Esophagus mucosa (tissue), 1 donor: Measurements from ENCODE around the gene EIF2A. TPM values are rescaled to one million over a fixed set of nuclear protein-coding genes. Genes with fewer than 3 reads are reported as not detected.
"Not testable (repeated sequence)": the region's sequence is repeated elsewhere in the genome, so short reads cannot be mapped to it uniquely, and the experiment has no call there.

Experiments used
- ATAC-seq: fragments of 200-7000 bp; cut with Tn5 transposase; one replicate; pipeline ENCODE4 v1.9.1; 2020
- total RNA-seq: library from RNA; stranded (reverse); gene quantifications from one replicate; pipeline ENCODE4 v1.2.4, GENCODE V29; 2023
- donor health status: DM: yes; HTN: yes; CAD: no.

EIF2A gene
- total RNA-seq, 1 donor from 2014 or later, result 69.0 TPM

DNA sequence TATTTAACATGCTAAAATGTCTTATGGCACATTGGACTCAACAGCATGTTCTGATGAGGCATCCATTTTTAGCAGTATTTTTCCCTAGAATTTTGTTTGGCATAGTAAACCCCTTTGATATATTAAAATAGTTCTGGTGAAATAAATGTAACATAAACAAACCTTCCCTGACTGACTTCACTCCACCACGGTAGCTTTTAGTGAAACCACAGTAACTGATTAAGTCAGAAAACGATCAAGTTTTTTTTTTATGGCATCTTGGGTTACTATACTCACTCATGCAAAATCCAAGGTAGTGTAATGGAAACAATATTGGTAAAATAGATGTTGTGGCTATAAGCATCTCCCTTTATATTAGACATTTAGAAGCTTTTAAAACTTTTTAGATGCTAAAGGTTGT lies 3.1 kb upstream of the EIF2A start:
- ATAC-seq, result no peak

DNA sequence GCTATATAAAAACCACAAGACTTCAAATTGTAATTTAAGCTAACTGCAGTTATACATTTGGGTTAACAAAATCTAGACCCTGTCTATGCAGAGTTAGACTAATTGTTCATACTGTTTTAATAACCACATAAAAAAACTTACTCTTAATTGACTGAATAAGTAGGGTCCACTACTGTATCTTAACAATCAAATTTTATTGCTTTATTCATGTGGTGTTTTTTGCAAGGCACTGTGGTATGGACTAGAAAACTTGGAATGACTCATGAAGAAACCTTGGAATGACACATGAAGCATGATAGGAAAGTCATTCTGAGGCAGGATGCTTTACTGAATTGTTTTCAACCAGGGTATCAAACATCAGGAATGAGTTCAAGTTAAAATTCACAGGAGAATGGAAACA lies 2.5 kb upstream of the EIF2A start:
- no peak for ATAC-seq

DNA sequence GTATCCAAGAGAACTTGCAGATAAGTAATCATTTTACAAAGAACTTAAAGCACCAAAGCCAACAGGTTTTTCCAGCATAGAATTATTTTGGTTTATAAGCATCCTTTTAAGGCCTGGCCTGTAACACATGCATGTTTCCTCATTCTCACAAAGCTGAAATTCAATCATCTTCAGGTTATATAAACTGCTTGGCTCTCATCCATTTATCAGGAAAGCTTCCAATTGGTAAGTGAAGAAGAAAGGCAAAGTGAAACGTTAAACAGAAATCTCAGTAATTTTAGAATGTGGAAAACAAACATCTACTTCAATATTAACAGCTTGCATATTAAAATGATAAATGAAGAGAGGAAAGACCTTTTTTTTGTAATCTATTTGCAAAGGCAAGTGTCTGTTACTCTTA lies 1.9 kb upstream of the EIF2A start:
- ATAC-seq, result no peak

DNA sequence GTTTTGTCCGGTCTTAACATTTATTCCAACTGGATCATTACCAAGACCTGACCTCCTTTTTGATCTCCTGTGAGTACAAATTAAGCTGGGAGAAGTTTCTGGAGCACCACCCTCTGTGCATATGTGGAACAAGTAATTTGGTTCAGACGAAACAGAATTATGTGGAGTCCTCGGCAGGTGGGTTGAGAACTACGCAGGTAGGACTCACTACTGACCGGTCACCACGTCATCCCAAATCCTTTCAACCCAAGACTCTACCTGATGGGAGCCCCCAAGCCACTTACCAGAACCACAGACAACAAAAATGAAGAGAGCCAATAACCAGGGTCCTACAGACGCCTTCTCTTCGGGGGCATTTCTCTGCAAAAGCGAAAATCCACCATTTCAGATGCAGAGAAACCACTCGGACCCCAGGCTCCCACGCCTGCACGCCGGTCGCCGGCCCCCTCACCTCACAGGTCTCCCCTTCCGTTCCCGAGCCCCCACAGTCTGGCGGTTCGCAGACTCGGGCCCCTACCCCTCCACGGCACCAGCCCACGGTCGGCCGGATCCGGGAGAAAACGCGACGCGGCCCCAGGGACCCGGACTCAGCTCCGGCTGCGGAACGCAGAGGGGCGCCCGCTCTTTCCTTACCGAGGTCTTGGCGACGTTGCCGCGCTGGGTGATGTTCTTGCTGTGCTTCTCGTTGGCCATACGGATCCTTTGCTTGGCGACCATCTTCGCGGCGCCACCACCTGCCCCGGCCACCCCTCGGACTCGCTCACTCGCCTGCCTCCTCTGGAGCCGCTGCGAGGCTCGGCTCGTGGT lies 965 bp upstream of the EIF2A start:
- peak; percentile 21 for ATAC-seq

DNA sequence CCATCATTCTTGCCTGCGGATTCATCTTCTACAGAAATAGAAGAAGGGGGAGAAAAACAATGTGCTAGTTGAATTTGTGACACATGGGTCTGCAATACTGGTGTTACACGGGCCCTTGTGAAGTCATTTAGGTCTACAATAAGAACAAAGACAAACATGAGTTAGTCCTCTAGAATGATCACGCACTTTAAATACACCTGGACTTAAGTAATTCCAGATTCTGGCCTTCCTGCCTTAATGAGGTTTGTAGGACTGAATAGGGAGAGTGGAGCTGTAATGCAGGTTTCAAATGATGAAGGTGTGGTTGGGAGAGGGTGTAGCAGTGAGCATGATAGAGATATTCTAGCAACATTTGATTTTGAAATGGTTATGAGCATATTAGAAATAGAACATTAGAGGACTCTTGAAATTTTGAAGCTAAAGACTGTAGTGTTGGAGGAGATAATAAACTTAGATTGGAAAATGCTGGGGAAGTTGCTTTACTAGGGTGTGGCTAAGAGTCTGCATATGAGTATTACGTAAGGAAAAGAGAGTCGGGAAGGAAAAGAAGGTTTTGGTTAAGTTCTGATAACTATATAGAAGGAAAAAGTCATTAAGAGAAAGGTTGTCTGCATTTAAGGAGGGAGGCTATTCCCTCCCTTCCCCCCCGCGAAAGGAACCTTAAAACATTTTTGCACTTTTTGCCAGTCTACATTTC lies 606 bp downstream of the EIF2A start:
- no peak for ATAC-seq

DNA sequence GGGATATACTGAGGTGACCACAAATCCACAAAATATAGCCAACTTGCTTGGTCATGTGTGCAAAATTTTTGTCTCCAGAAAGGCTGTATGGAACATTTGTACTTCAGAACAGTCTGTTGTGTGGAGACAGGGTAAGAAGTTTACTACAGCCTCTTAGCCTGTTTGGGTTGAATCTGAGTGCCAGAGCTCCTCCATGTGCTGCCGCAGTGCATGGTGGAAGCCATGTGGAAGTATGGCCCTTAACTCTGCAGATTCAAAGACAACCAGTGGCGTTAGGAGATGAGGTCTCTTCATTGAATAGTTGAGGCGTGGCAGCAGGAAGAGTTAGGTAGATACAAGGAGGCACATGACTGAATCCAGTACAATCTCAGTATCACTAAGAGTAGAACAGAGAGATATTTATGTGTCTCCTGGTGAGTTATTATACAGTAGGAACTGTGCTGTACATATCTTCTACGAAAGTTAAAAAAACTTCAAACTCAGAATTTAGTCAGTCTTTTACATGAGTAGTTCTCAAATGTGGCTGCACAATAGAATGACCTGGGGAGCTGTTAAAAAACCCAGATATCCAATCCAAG lies 9.4 kb downstream of the EIF2A start:
- ATAC-seq, result no peak

DNA sequence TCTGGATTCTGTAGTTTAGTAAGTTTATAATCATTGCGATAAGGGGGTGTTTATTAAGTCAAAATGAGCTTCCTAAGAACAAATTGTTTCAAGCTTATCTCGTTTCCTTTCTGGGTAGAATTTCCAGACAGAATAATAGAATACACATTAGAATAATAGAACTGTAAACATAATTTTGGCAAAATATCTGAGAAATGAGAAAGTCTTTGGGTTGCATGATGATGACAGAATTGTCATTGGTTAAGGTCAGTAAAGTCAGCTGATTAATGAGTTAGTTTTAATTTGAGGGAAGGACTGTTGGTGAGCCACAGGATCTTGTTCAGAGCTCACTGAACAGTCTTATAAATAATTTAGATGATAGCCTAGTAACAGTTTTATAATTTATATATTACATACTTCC lies 10.2 kb downstream of the EIF2A start:
- ATAC-seq, result no peak

DNA sequence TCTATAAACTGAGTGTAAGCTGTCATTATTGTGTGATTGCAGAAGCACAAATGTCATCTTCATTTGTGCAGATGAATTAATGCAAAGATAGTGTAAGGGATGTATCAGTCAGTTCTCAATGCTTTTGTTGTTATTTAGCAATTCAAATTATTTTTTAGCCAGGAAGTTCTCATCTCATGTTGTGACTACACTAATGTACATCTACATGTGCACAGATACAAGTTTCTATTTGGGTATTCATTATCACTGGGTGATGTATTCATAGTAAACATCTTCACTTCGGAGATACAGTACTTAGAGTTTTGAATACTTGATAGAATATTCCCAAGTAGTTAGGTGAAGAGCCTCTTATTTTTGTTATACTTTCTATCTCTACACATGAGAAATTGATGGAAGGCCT lies 11.1 kb downstream of the EIF2A start:
- ATAC-seq, result no peak

DNA sequence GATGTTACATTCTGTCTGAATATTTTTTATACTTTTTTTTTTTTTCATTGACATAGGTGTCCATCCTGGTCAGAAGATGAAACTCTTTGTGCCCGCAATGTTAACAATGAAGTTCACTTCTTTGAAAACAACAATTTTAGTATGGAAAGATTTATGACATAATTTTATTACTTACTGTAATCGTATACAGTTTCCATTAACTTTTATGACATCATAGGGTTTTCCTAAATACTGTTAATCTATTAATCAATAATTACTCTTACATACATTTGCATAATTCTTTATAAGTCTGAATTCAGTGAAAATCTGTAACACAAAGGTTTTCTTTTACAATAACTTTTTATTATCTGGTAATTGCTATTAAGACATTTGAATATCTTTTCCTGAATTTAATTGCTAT lies 17.7 kb downstream of the EIF2A start:
- no peak for ATAC-seq

DNA sequence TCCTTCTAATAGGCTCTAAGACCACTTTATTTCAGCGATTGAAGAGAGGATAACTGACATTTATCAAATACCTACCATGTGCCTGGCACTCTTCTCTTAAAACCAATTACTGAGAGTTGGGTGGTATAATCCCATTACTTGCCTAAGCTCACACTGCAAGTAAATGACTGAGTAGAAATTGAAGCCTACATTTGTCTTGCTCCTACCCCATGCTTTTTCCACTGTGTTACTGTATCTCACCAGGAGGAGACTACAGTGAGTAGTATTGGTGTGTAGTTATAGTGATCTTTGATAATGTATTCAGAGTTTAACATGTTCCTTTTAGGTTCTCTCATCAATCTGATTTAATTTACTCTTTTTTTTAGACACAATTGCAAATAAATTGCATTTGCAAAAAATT lies 20.7 kb downstream of the EIF2A start:
- no peak for ATAC-seq

DNA sequence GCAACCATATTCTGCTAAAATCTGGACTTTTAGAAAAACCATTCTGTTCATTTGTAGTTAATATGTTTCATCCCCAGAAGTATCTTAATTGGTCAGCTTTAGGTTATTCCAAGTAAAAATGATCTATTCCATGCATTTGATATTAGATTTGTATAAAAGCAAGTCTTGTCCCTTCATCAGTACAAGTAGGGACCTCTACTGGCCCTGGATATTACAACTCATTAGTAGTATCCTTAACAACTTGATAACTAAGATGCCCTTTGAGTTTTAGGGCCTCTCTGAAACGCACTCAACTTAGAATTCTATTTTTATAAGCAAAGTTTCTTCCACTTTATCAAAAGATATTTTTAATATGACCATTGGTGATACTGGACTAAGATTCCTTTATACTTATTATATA lies 31.3 kb downstream of the EIF2A start:
- no peak for ATAC-seq

DNA sequence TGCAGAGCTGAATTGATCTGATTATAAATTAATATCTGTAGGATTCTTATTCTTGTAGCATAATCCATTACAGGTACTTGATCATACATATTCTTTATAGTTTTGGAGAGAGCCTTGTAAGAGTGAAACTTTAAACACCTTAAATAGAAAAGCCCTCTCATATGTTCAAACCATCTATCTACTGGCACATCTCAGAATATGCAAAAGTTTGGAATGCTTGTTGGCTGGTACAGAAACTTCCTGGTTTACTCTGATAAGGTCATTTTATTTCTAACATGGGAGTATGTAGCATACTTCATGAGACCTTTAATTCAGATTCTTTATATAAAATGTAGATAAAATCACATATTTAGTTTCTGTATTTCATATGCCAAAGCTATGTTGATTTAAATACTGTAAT lies 34.6 kb downstream of the EIF2A start:
- ATAC-seq, result no peak

DNA sequence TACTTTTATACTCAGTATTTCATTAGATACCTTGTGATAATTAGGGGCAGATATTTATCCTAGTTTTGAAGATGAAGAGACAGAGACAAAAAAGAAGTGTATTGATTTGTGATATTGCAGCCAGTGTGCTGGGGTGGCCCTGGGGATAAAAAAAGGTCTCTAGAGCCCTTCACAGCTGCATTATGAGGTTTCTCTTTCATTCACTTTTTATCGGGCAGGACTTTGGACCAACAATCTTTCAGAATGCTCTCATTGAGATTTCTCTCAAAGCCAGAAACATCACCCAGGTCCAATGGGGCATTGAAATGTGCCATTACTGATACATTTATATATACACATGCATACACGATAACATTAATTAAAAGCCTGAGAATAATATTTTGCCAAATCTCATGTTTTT lies 36.0 kb downstream of the EIF2A start:
- ATAC-seq, result no peak

DNA sequence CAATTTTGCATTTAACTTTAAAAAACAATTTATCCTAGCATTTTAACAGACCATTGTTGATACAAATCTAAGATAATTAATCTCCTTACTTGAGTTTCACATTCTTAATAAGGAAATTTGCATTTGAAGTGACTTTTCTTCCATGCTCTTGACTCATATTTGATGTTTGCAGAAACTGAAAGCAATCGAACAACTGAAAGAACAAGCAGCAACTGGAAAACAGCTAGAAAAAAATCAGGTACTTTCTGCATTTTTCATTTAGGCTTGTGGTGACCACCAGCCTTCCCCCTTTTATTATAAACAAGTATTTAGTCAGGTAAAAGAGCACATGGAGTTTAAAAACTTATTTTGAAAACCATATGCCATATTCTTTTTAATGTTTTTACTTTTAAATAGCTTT lies 36.4 kb downstream of the EIF2A start:
- ATAC-seq, result no peak

DNA sequence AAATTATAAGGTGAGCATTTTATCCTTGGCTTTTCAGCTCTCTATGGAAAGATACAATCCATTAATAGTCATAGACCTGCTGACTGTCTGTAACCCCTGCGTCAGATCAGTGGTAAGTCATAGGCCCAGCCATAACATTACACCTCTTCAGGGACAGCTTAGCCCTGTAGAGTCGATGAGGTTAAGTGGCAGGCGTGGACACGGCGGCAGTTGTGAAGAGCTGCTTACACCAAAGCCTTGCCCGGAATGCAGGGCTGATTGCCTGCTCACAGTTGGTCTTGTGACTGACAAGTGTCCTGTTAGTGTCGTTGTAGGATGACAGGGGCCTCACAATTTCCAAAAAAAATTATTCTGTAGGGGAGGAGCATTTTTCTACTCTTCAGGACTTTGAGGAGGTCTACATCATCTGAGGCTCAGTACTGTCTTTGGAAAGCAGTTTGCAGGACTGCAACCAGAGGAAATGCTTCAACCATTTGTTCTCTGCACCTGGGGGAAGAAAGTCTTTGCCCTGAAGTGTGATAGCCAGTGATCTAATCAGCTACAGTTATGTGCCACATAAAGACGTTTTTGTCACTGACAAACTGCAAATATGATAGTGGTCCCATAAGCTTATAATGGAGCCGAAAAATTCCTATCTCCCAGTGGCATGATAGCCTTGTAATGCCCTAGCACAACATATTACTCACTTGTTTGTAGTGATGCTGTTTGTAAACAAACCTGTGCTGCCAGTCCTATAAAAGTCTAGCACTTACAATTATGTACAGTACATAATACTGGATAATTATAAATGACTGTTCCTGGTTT lies 41.6 kb downstream of the EIF2A start:
- no peak for ATAC-seq

DNA sequence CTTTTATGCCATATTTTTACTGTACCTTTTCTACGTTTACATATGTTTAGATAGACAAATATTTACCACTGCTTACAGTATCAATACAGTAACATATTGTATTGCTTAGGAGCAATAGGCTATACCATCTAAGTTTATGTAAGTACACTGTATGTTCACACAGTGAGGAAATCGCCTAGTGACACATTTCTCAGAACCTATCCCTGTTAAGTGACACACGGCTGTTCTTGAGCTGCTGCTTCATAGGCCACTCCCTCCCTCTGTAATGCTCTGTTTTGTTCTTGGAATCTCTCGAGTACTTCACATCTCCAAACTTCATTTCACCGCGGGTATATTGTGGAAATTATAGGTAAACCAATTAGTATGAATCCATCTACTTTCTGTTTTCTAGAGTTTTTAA lies 43.2 kb downstream of the EIF2A start:
- peak; percentile 80 for ATAC-seq

DNA sequence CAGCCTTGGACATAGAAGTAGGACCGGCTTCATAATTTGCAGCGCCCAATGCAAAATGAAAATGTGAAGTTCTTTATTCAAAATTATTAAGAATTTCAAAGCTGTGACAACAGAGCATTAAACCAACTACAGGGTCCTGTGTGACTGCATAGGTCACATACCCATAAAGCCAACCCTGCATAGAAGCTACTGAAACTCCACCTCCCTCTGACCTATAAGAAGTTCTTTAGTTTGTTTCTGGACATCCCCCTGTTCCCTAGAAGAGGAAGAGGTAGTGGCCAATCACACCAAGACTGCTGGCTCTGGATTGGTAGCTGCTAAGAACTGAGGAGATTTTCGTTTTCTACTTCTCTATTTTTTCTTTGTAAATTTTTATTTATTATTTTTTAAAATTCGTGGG lies 47.6 kb downstream of the EIF2A start:
- ATAC-seq, result no peak

DNA sequence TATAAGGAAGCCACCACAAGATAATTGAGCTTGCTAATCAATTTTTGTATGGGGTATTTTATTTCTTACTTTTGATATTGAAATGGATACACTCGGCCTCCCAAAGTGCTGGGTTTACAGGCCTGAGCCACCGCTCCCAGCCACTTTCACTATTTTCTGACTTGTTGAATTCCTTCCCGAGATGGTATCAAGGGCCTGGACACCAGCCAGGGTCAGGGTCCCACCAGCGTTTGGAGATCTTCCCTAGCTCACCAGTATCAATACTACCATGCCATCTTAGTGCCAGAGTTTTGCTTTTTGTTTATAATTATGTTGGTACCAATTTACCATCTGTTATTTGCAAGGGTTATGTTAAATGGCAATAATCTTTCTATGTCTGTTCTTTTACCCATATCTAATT lies 51.1 kb downstream of the EIF2A start:
- ATAC-seq, result no peak

DNA sequence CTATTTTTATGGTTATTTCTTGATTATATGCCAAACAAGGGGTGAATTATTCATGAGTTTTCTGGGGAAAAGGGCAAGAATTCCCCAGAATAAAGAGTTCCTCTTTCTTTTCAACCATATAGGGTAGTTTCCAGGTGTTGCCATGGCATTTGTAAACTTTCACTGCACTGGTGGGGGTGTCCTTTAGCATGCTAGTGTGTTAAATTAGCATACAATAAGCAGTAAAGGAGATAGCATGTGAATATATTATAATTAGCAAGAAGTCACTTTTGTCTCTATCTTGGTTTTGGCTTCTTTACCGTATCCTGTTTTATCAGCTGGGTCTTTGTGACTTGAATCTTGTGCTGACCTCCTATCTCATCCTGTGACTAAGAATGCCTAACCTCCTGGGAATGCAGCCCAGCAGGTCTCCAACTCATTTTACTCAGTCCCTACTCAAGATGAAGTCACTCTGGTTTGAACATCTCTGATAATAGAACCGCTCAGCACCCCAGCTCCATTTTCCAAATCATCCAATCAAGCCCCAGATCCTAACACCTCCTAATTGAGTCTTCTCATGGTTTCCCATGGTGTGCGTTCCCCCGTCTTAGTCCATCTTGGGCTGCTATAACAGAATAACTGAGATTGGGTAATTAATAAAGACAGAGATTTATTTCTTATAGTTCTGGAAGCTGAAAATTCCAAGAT lies 53.2 kb downstream of the EIF2A start:
- no peak for ATAC-seq

DNA sequence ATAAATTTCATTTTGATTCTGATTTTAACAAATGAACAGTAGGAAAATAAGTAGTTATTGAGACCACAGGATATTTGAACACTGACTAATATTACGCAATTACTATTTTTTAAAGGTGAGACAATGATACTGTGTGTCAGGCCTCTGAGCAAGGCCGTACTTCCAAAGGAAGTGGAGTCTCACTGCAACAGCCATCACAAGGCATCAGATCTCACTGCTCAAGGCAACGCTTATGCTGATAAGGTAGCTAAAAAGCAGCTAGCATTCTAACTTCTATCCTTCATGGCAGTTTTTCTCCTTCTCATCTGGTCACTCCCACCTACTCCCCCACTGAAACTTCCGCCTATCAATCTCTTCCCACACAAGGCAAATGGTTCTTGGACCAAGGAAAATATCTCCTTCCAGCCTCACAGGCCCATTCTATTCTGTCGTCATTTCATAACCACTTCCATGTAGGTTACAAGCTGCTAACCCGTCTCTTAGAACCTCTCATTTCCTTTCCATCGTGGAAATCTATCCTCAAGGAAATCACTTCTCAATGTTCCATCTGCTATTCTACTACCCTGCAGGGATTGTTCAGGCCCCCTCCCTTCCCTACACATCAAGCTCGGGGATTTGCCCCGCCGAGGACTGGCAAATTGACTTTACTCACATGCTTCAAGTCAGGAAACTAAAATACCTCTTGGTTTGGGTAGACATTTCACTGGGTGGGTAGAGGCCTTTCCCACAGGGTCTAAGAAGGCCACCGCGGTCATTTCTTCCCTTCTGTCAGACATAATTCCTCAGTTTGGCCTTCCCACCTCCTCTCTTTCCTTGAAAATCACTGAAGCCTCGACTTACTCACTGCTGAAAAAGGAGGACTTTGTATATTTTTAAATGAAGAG lies 54.3 kb downstream of the EIF2A start:
- ATAC-seq, result not testable (repeated sequence)

DNA sequence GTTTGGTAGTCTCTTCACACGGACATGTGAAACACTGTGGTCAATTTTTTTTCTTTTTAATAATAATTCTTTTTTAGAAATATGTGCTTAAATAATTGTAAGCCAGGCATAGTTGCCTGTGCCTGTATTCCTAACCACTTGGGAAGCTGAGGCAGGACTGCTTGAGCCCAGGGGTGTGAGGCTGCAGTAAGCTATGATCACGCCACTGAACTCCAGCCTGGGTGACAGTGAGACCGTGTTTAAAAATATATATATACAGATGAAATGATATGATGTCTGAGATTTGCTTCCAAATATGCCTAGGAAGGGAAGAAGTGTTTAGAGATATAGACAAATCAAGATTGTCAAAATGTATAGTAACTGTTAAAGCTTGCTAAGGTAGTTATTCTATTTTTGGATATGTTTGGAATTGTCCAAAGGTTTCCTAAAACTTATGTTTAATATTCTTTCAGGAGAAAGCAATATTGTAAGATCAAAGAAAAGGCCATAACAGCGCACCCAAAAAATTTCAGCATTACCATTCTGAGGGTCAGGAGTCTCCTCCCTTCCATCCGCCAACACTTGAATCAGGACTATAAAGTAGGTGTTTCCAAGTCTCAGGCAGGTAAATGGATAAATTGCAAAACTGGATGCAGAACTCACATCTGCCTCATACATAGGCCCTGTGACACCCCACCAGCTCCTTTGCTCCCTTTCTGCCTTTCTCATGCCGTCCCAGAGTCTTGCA lies 56.0 kb downstream of the EIF2A start:
- peak; percentile 3 for ATAC-seq
